ENCODE results near the gene COA8.
"Not testable (repeated sequence)": the region's sequence is repeated elsewhere in the genome, so short reads cannot be mapped to it uniquely, and the experiment has no call there.

COA8 gene

GRCh38 chr14:103574104-103574503 is 11.3 kb downstream of the COA8 start:
- DNase-seq (ENCODE audit: low spot score): no peak

GRCh38 chr14:103574707-103575285 is 12.0 kb downstream of the COA8 start:
- no peak for DNase-seq (ENCODE audit: low spot score)

- peak; percentile 90 for DNase-seq (ENCODE audit: low spot score)
Measured at GRCh38 chr14:103576371-103577024, 13.7 kb downstream of the COA8 start.

- DNase-seq (ENCODE audit: low spot score): no peak
Measured at GRCh38 chr14:103578401-103579075, 15.8 kb downstream of the COA8 start.

- no peak for DNase-seq (ENCODE audit: low spot score)
Measured at GRCh38 chr14:103581206-103581605, 18.4 kb downstream of the COA8 start.

GRCh38 chr14:103581954-103582703 is 19.4 kb downstream of the COA8 start:
- no peak for DNase-seq (ENCODE audit: low spot score)

GRCh38 chr14:103584326-103584915 is 21.7 kb downstream of the COA8 start:
- DNase-seq (ENCODE audit: low spot score): no peak

GRCh38 chr14:103593577-103593976 is 30.8 kb downstream of the COA8 start:
- no peak for DNase-seq (ENCODE audit: low spot score)

- peak; percentile 77 for DNase-seq (ENCODE audit: low spot score)
Measured at GRCh38 chr14:103594265-103594664, 31.5 kb downstream of the COA8 start.

GRCh38 chr14:103597623-103598377 is 35.0 kb downstream of the COA8 start:
- no peak for DNase-seq (ENCODE audit: low spot score)

- DNase-seq (ENCODE audit: low spot score): no peak
Measured at GRCh38 chr14:103600503-103600902, 37.7 kb downstream of the COA8 start.

GRCh38 chr14:103604620-103605019 is 41.9 kb downstream of the COA8 start:
- DNase-seq (ENCODE audit: low spot score): no peak

- DNase-seq (ENCODE audit: low spot score): no peak
Measured at GRCh38 chr14:103606963-103607668, 44.4 kb downstream of the COA8 start.

- DNase-seq (ENCODE audit: low spot score): no peak
Measured at GRCh38 chr14:103607822-103608221, 45.1 kb downstream of the COA8 start.

GRCh38 chr14:103609081-103609480 is 46.3 kb downstream of the COA8 start:
- DNase-seq (ENCODE audit: low spot score): not testable (repeated sequence)

- DNase-seq (ENCODE audit: low spot score): no peak
Measured at GRCh38 chr14:103611215-103611614, 48.5 kb downstream of the COA8 start.

GRCh38 chr14:103613517-103613916 is 50.8 kb downstream of the COA8 start:
- no peak for DNase-seq (ENCODE audit: low spot score)

GRCh38 chr14:103616635-103617300 is 54.0 kb downstream of the COA8 start:
- DNase-seq (ENCODE audit: low spot score): no peak

- no peak for DNase-seq (ENCODE audit: low spot score)
Measured at GRCh38 chr14:103619057-103619456, 56.3 kb downstream of the COA8 start.

- no peak for DNase-seq (ENCODE audit: low spot score)
Measured at GRCh38 chr14:103621860-103622259, 59.1 kb downstream of the COA8 start.
